NCI-H1417 treated with DMSO at 0.1 percent for 48 hours (cell line): ENCODE results near the gene PPP1R9B.

ENCODE experiments used
- DNase-seq: peaks from one replicate; lab custom pipeline; 2025; lab: John Stamatoyannopoulos, UW

The PPP1R9B gene

DNA sequence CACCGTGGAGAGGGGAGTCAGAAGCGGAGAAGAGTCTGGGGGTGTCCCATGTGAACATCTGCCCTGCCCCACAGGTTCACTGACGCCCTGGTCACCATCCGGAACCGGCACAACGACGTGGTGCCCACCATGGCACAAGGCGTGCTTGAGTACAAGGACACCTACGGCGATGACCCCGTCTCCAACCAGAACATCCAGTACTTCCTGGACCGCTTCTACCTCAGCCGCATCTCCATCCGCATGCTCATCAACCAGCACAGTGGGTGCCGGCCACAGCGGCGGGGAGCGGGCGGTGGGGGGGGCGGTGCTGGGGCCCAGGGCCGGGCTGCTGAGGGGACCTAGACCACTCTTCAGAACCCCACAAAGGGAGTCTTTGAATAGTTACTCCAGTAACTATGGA is 44.7 kb downstream of the PPP1R9B start:
- DNase-seq, result no peak

DNA sequence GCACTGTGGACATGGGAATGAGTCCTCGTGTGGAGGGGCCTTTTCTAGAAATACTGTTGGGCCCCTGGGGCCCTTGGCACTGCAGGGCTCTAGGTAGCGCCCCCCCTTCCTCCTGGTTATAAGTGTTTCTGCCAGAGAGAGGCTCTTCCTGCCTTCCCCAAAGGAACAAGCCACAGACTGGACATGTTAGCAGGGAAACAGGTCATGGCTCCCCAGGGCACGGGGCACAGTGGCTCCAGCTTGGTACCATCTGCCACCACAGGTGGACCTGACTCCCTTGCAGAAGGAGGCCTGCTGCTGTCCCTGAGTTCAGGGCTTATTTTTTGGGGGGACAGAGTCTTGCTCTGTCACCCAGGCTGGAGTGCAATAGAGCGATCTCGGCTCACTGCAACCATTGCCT is 46.5 kb downstream of the PPP1R9B start:
- DNase-seq, result no peak

DNA sequence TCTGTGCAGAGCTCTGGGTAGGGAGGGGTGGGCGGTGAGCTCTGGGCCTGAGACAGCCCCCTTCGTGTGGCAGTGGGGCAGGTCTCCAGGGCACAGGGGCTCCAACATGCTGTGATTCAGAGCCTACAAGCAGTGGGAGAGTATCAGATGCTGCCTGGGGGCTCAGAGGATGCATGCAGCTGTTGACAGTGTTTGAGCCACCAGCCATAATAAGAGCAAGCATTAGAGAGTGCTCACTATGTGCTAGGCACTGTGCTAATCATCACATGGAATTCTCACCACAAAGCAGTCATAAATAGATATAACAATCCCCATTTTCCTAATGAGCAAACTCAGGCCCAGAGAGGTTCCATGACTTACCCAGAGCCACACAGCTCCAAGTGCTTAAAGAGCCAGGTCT is 47.2 kb downstream of the PPP1R9B start:
- no peak for DNase-seq

- DNase-seq, result no peak
Observed at GRCh38 chr17:50102164-50102991, 48.1 kb downstream of the PPP1R9B start.

DNA sequence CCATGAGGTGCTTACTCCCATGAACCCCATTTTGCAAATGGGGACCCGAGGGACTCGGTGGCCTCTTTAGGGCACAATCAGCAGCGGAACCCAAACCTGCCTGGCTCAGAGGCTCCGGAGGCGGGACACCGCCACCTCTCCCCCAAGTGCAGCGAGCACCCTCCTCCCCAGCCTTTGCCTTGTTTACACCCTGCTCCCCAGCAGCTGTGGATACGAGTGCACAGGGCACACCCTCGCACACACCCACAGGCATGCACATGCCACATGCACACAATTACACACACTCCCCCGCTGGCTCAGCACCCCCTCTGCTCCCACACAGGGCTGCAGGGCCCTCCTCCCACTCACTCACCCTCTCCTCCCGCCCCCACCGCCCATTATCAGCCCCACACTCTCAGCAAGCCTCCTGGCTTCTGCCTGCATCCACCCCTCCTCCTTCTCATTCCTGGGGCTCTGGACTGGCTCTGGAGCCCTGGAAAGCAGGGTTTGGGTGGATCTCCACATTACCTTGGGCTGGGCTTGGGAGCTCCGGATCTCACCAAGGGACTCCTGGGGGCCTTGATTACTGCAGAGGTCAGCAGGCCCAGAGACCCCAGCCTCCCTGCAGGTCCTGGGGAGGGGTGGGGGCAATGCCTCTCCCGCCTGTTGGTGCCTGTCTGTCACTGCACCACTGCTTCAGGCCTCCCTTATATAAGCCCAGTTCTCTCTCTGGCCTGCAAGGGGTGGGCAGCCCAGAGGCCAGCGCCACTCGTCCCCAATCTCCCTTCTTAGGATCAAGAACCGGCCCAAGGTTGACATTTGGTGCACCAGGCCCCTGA is 48.9 kb downstream of the PPP1R9B start:
- no peak for DNase-seq

DNA sequence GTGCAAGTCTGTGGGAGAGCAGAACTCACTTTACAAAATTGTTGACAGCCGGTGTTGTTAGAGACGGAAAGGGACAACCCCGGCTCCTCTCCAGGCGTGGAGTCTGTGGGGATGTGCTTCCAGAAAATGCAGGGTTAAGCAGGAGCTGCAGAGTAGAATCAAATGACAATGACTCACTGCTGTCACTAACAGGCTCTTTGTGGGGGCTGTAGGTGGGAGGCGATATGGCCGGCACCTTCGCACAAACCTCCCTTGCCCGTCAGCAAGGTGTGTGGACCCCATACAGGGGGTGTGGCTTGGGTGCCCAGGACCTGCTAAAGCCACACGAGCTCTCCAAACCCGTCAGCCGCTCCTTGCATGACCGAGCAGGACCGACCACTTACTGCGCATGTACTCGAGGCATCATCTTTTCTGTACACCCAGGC is 49.5 kb downstream of the PPP1R9B start:
- DNase-seq, result no peak

GRCh38 chr17:50100480-50100883 is 50.0 kb downstream of the PPP1R9B start:
- DNase-seq, result no peak

DNA sequence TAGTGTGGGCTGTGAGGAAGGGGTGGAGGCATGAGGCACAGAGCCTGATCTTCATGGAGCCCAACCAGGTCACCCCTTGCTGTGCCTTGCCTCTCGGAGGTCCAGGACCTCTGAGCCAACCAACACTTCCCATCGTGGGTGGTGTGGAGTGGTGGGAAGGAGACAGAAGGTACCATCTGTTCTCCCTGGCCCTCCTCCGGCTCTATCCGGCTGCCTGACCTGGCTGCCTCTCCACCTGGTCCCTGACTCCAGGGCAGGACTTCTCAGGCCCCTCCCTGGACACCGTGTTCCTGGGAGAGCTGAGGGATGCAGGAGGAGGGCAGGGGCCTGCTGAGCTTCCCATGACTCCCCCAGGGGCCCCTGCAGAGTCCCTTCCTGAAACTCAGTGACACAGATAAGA is 51.5 kb downstream of the PPP1R9B start:
- no peak for DNase-seq

DNA sequence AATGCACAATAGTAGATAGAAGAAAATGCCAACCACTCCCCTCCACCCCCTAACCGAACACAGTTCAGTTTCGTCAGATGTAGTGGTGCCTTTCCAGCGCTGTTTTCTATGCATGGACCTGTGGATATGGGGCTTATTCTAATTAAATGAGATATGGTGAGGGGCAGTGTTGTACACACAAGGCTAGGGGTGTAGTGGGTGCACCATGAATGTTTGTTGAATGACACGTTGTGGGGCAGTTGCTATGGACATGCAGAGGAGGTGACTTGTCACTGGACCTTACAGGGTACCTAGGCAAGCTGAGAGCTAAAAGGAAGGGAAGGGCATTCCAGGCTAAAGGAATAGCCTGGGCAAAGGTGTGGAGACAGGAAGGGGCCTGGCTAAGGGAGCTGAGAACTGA is 51.9 kb downstream of the PPP1R9B start:
- DNase-seq, result no peak

GRCh38 chr17:50097926-50098325 is 52.6 kb downstream of the PPP1R9B start:
- no peak for DNase-seq

DNA sequence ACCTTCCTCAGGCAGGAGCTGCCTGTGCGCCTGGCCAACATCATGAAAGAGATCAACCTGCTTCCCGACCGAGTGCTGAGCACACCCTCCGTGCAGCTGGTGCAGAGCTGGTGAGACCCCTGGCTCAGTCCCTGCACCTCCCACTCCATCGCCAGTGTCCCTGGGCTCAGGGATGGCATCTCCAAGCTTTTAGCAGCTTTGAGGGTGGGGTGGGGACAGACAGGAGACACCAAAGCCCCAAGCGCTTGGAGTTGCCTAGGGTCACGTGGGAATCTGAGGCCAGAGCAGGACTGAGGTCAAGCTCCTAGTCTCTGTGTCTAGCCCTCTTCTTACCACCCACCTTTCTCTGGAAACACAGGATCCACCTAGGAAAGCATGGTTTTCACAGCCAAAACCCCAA is 53.0 kb downstream of the PPP1R9B start:
- DNase-seq, result no peak

DNA sequence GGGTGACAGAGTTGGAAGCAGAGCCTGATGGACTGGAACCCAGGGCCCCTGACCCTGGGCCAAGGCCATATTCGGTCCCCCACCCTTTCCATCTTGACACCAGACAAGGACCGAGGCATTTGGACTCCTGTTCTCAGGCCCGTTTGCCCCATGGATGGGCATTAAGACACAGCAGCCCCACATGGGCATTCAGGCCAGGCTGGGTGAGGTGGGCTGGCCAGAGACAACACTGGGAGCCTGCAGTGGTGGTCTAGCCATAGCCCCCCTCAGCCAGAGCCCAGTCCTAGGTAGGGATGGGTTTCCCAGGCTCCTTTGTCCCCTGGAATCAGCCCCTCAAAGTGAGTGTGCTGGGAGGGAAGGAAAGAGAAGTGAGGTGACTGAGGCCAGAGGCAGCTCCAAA is 53.7 kb downstream of the PPP1R9B start:
- no peak for DNase-seq

DNA sequence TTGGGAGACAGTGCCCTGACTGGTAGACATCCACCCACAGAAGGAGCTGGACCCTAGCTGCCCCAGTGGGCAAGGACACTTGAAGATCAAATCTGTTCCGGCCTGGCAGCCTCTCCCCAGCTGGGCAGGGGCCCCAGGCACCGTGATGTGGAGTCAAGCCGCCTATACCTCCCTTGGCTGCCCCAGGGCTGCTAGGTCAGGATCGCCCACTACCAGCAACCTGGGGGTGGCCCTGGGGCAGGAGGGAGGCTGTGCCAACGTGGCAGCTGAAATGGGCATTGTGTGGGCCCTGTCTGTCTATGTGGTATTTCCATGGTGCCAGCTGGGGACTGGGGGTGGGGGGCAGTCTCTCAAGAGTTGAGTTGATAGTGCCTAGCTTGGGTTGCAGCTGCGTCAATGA is 54.4 kb downstream of the PPP1R9B start:
- no peak for DNase-seq

DNA sequence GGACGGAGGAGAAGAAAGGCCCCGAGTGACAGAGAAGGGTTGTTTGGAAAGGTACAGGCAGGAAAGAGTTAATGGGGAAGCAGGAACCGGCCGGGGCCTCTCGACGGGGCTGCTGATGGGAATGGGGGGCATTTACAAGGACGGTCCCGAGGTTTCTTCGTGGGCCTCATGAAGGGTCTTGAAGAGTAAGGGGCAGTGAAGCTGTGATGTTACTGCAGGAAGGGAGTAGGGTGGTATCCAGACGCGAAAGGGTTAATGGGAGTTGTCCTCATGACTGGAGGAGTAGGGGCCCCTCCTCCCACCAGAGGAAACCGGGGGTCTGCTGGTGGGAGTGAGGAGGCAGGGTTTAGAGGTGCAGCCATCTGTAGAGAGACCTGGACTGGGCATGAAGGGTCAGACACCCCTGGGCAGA is 54.8 kb downstream of the PPP1R9B start:
- DNase-seq, result no peak

DNA sequence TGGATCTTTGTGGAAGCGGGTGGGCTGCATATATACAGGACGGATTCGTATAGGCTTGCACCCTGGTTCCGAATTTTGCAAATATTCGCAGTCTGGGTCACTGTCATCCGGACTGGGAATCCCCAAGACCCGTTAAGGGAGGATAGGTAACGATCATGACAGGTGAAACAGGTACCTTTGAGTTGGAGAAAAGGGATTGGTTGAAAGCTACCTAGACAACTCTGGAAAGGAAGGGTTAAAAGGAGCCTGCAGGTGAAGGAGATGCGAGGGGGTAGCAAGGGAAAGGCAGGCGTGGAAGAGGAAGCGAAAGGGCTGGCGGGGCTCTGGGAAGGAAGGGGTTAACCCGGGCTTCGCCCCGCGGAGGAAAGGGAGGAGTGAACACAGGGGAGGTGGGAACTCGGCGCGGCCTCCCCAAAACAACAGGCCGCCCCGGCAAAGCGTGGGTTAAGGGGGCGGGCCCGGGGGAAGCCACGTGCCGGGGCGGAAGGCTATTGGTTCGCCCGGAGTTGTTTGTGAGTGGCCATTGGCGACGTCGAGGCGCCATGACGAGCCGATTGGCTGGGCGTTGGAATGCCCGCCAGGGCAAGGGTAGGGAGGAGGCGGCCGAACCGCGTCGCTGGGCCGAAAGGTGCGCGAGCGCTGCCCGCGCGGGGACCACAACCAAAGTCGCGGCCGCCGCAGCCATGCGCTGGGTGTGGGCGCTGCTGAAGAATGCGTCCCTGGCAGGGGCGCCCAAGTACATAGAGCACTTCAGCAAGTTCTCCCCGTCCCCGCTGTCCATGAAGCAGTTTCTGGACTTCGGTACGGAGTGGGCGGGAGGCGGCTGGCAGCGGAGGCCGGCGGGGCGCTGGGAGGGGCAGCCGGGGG is 55.5 kb downstream of the PPP1R9B start, which contains the start of gene PDK2:
Gene PDK2, plus strand, starts transcription at position 599 of the 867 bp plus-strand sequence. Its CDS starts 85 bp downstream, at position 684.
- peak; percentile 74 for DNase-seq

- peak; percentile 60 for DNase-seq
Observed at GRCh38 chr17:50094243-50094752, 56.2 kb downstream of the PPP1R9B start.

- DNase-seq, result no peak
Observed at GRCh38 chr17:50093807-50094206, 56.7 kb downstream of the PPP1R9B start.

- DNase-seq, result no peak
Observed at GRCh38 chr17:50093246-50093645, 57.2 kb downstream of the PPP1R9B start.

DNA sequence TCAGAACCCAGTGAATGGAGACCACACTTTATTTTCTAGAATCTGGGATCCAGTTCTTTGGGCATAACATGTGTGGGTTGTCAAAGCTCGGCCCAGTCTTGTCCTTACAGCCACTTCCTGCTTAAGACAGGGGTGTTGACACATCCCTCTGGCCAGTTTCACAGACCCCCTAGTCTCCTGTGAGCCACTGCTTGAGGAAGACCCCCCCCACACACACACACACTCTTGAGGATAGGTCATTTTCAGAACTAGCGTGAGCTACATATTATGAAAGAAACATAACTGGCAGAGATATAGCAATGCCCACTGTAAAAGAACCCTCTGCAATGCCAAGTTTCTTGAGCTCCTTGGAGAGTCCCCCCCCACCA is 58.6 kb downstream of the PPP1R9B start:
- DNase-seq, result no peak

GRCh38 chr17:50090971-50091917 is 59.2 kb downstream of the PPP1R9B start:
- DNase-seq, result no peak

- DNase-seq, result no peak
Observed at GRCh38 chr17:50090071-50090470, 60.4 kb downstream of the PPP1R9B start.
